GDM1 (cell line): ENCODE data around the gene CD300A.

Experiments
- DNase-seq: peaks from one replicate; lab custom pipeline; 2025; lab: John Stamatoyannopoulos, UW

Gene CD300A

DNA sequence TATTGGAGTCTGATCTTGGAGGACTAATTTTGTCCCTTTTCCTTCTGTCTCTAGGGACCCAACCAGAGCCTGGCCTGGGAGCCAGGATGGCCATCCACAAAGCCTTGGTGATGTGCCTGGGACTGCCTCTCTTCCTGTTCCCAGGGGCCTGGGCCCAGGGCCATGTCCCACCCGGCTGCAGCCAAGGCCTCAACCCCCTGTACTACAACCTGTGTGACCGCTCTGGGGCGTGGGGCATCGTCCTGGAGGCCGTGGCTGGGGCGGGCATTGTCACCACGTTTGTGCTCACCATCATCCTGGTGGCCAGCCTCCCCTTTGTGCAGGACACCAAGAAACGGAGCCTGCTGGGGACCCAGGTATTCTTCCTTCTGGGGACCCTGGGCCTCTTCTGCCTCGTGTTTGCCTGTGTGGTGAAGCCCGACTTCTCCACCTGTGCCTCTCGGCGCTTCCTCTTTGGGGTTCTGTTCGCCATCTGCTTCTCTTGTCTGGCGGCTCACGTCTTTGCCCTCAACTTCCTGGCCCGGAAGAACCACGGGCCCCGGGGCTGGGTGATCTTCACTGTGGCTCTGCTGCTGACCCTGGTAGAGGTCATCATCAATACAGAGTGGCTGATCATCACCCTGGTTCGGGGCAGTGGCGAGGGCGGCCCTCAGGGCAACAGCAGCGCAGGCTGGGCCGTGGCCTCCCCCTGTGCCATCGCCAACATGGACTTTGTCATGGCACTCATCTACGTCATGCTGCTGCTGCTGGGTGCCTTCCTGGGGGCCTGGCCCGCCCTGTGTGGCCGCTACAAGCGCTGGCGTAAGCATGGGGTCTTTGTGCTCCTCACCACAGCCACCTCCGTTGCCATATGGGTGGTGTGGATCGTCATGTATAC lies 26.5 kb upstream of the CD300A start:
- no peak for DNase-seq

DNA sequence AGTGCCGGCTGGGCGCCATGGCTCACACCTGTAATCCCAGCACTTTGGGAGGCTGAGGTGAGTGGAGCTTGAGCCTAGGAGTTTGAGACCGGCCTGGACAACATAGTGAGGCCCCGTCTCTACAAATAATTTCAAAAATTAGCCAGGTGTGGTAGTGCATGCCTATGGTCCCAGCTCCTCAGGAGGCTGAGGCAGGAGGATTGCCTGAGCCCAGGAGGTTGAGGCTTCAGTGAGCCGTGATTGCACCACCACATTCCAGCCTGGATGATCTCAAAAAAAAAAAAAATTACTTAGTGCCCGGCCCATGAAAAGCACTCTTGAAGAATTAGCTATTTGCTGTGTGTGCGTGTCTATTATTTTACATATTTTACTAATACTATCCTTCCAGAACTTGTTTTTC lies 24.9 kb upstream of the CD300A start:
- no peak for DNase-seq

DNA sequence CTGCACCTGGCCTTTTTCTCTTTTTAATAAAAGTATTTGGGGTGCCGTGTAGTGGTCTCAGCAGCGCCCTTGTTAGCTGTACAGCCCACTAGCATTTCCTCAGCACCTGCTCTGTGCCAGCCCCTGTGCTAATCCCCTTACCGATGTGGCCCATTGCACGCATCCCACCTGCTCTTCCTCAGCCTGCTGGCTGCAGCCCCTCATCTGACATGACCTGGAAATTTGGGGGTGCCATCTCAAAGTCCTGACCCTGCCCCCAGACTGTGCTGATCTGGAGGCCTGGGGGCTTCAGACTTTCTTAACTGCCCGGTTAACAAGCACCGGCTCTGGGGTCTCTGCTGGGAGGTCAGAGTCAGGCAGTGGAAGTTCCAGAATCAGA lies 24.2 kb upstream of the CD300A start:
- DNase-seq, result no peak

DNA sequence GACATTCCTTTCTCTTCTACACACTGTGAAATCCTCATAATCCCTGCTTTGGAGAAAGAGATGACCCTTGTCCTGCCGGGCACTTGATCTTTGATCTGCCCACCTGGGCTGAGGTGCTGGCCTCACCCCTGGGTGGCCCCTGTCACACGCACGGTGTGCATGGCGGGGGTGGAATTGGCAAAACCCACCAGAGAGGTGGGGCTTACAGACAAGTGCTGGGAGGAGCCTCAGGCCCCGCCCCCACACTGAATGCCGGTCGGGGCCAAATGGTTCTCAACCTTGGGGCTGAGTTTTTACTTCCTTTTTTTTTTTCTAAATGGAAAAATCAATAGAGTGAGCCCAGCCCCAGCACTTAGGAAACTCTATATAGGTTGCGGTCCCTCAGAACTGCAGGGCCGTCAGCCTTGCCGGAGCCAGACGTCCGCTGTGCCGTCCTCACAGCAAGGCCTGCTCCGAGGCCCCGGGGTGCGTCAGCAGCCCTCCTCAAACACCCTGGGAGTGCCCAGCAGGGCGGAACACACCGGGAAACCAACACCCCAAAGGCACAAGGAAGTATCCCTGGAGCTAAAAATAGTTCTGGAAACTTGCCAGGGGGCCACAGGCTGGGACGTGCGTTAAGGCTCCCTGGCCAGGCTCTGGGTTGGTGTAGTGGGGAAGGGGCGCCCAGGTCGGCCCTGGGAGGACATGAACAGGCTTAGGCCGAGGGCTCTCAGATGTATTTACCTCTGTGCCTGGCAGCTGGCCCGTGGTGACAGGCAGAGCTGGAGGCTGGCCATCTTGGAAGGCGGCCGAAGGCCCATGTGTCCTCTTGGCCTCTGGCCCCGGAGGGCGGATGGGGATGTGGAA lies 23.5 kb upstream of the CD300A start:
- DNase-seq, result peak; percentile 57

DNA sequence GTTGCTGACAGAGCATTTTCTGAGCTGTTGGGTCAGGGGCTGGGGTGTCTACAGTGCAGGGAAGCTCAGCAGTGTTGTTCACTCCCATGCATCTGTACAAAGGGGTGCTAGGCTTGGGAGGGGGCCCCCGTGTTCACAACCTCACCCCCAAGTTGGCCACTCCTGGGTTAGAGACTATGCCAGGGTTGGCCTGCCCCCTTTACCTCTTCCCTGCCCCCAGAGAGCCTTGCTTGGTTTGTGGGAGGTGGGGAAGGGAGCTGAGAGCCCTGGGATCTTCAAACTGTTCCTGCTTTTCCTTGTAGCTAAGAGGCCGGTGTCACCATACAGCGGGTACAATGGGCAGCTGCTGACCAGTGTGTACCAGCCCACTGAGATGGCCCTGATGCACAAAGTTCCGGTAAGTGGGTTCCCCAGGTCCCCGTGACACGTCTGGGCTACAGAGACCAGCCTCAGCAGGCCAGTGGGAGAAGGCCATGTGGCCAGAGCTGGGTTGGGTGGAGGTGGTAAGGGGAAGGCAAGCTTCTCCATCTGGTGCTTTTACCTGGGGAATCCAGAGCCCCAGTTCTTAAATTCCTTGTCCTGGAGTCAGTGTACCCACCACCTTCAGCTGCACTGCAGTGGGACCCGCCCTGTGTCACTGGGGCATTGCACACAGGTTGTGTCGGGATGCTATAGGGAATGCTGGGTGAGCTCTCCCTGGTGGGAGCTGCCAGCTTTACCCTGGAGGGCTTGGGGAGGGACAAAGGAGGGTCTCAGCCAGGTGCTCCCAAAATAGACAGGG lies 22.7 kb upstream of the CD300A start:
- no peak for DNase-seq

DNA sequence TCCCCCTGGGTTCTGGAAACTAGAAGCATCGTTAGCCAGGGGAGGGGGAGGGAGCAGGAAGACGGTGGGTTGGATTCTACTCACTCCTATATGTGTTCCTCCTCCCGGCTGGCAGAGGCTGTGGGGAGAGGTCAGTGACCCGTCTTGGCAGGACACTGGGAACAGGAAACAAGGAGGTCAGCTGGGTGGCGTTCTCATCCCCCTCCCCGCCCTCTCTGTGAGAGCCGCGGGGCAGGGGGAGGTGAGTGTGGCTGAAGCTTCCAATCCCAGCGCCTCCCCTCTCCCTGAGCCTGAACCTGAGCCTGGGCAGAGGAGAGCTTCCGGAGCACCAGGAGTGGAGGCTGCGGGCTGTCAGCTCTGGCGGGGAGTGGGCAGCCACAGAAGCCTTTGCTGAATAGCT lies 22.0 kb upstream of the CD300A start:
- DNase-seq, result no peak

DNA sequence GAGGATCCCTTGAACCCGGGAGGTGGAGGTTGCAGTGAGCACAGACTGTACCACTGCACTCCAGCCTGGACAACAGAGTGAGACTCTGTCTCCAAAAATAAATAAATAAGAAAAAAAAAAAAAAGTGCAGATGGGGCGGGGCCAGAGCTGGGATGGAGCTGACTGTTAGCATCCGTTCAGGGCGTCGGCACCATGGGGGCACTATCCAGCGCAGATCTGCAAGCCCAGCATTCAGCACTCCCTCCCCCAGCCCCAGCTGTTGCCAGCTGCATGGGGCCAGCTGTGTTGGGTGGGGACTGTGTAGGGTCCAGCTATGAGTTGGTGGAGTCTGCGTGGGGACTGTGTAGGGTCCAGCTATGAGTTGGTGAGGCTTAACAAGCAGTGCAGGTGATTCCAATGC lies 21.3 kb upstream of the CD300A start:
- DNase-seq, result no peak

DNA sequence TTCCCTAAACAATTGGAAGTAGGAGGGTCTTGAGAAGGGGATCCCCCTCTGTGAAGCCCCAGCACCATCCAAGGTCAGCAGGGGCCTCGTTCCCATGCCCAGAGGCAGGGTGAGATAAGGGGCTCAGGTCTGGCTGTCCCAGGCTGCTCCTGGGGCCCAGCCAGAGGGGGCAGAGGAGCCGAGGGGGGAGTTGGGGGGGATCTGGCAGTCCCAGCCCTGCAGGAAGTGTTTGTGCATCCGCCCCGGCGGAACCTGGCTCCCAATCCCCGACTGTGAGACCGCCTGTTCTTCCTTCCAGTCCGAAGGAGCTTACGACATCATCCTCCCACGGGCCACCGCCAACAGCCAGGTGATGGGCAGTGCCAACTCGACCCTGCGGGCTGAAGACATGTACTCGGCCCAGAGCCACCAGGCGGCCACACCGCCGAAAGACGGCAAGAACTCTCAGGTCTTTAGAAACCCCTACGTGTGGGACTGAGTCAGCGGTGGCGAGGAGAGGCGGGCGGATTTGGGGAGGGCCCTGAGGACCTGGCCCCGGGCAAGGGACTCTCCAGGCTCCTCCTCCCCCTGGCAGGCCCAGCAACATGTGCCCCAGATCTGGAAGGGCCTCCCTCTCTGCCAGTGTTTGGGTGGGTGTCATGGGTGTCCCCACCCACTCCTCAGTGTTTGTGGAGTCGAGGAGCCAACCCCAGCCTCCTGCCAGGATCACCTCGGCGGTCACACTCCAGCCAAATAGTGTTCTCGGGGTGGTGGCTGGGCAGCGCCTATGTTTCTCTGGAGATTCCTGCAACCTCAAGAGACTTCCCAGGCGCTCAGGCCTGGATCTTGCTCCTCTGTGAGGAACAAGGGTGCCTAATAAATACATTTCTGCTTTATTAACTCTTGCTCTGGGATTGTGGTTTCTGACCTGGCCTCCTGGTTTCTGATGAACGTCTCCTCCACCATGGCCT lies 19.6 kb upstream of the CD300A start:
- no peak for DNase-seq

DNA sequence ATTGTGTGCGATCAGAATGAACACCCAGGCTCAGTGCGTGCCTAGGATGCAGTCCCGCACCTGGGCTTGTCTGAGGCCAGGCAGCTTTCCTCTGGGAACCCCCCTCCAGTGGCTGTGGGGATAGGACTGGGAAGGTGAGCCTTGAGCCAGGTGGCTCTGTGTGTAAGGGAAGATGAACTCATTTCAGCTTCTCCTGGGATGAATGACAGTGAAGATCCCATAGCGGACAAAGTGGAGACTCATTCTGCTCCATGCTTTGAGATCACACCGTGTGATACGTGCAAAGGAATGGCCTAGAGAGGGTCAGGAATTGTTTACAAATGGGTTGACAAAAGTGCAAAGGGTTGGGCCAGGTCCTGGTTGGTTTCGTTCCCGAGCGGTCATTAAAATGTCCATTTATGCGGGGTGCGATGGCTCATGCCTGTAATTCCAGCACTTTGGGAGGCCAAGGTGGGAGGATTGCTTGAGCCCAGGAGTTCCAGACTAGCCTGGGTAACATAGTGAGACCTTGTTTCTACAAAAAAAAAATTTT lies 18.7 kb upstream of the CD300A start:
- no peak for DNase-seq

DNA sequence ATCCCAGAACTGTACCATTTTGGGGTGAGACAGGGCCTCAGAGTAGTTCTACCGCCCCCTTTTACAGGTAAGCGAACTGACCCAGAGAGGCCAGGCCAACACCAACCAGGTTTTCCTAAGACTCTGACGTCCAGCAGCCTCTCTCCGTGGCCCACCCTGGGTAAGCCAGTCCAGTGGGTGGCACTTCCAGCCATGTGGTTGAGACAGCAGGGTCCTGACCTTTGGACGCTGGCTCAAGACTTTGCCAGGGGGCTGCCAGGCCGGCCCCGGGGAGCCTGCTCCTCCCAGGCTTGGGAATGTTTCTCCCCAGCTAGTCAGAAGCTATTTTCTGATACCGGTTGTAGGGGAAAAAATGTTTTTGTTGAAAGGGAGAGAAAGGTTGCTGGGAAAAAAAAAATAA lies 17.7 kb upstream of the CD300A start:
- no peak for DNase-seq

DNA sequence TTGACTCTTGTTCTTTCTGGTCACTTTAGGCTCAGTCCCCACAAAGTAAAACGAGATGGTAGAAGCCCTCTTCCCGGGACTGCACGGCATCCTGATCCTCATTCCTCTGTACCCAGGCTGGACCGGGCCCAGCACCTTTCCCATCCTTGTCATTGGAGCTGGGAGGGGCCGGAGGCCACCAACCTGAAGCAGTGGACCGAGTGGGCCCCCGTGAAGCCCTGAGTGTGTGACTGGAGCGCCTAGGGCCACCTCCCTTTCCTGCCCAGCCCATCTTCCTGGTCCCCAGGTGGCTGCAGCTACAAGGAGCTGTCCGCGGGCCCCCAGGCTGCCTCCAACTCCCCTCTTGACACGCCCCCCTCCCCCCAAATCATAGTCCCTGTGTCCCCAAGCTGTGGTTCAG lies 17.1 kb upstream of the CD300A start:
- no peak for DNase-seq

DNA sequence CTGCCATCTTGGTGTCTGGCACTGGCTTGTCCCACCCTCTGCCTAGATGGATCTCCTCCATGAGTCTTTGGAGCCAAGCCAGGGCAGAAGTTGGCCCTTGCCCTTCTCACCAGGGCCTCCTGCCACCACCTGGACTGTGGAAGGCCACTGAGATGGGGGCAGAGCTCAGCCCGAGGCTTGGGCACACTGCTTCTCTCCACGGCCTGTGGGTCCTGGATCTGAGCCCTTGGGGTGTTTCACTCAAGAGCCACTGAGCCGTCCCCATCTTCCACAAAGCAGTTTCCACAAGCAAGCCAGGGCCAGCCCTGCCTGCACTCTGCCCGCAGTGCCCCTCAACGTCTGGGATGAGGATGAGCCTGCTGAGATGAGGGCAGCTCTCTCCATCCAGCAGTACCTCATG lies 16.7 kb upstream of the CD300A start:
- no peak for DNase-seq

DNA sequence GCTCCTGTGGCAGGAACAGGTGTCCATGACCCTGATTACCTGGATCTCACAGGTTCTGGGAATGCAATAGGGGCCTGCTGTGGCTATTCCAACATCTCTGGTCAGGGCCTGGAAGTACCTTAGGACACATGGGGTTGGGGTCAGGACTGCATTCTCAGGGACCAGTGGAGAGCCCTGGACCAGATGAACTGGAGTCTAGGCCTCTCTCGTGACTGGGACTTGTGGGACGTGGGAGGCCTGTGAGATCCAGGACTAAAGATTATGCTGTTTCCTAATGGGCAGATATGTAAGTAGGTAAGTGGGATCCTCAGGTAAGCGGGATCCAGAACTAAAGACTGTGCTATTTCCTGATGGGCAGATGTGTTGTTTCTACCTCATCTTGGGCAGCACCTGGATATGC lies 16.2 kb upstream of the CD300A start:
- DNase-seq, result no peak

DNA sequence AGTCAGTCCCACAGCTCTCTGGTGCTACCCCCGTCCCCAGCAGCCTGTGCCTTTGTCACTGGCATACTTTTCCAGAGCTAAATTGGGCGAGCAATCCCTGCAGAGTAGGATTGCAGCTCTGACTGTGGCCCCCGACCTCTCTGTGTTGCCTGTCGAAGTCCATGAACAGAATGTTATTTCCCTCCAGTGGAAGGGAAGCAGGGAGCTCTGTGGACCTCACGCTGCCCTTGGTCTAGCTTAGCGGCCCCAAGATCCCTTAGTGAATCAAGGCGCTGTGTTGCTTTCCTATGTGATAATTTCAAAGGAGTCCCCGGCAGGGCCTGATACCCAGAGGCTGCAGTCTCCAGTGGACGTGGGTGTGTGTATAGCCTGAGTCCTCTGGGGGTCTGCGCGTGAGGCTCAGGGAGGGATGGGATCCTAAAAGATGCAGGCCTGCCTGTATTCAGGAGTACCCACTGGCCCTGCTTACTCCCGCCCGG lies 15.5 kb upstream of the CD300A start:
- no peak for DNase-seq

DNA sequence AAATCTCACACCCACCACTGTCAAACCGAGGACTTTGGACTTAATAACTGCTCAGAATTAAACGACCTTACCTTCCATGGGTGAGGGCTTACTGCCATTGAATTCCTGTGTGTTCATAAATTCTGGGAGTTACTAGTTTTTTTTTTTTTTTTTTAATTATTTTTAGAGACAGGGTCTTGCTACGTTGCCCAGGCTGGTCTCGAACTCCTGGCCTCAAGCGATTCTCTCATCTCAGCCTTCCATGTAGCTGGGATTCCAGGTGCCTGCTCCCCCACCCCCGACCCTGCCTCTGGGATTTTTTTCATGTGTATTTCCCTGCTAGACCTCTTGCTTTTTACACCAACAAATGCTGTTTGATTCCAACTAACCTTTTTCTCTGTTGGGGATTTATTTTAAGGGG lies 14.9 kb upstream of the CD300A start:
- DNase-seq, result no peak

DNA sequence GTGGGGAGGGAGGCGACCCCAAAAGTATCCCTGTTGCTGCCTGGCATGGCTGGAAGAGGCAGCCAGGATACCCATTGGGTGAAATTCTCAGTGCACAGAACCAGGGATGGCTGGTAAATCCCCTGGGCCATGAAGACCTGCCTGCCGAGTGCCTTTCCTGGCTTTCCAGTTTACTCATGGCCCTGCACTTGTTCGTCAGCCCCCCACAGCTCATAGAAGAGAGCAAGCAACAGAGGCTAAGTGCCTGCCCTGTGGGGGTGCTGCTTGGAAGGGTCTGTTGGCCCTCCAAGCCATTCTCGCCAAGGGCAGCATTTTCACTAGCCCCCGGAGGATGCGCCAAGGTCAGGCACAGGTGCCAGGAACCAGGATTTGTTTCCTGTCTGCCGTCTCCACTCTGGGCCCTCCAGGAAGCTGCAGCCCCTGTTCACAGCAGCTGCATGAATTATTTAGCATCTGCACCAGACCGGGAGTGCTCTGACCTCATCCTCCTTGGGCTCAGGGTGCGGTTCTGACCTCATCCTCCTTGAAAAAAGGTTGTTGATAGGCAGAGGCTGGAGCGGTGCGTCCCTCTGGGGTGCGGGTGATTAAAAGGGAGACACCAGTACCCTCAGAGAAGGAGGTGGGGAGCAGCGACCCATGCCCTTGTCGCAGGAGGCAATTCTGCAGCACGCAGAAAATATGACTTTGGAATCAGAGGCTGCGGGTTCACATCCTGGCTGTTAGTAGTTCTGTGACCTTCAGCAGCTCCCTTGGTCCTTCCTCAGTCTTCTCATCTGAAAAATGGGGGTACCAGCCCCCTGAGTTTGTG lies 14.2 kb upstream of the CD300A start:
- DNase-seq, result no peak

DNA sequence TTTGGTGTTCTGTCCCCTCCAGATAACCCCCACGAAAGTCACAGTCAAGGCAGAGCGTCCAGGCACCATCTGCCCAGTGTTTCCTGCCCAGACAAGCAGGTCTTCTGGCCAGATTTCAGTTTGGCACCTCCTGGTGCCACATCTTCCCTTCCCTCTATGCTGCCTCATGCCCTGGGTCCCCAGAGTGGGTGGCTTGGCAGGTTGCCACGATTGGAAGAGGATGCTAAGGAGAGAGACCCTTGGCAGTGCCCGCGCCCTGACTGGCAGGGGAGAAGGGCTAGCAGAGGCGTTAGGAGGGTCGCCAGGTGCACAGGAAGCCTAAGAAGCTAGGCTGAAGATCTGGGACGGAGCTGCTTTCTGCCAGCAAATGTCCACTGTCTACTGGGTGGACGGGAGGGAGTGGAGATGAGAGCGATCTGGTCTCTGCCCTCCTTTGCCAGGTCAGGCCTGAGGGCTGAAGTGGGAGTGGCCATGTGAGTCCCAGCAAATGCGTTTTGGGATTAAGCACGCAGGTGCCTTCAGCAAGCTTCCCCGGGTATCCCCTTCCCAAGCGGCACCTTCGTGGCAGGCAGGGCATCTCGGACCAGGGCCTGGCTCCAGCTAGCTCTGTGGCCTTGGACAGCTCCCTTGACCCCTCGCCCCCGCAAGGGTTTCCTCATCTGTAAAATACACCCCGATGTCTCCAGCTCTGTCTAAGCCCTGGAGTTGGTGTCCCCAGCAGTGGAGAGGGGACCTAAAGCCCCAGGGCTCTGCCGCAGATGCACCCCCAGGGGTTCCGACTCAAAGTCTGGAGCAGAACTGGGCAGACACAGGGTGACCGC lies 13.4 kb upstream of the CD300A start:
- no peak for DNase-seq

DNA sequence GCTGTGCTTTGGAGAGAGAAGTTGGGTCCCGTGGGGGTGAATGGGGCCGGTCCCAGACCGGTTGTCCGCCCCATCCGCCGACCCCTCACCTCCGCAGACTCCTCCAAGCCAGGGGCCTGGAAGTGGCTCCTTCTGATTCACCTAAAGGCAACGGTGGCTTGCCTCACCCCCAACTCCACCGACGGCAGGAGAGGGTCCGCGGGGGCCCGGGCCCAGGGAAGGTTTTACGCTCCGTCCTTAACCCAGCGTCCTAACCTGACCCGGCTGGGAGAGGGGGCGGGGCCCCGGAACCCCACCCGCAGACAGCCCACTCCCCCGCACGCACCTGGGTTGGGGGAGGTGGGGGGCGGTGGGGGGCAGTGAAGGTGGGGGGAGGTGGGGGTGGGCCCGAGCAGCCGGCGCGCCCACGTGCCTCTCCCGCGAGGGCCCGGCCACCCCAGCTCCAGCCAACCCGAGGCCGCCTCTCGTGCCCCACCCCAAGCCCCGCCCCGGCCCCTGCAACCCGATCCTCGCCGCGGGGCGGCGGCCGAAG lies 12.7 kb upstream of the CD300A start:
- no peak for DNase-seq
